Ovary (tissue), 3 donors: Measurements from ENCODE around the gene SMAD3.

ENCODE experiments used
- CTCF ChIP-seq, 3 donors: fragments of 450-650 bp in 2 of 3; fragments of 200-600 bp in 1 of 3; IDR thresholded peaks; one replicate each; pipeline versions ENCODE4 v1.5.1 to v1.8.0; 2016 to 2022; ENCODE audit warnings: antibody characterized with exemption in 3 of 3, mild to moderate bottlenecking in 1 of 3
- EP300 ChIP-seq: sonication (generic); formaldehyde crosslinking; IDR thresholded peaks from one replicate; pipeline ENCODE4 v1.6.1; 2017; ENCODE audit warnings: antibody characterized with exemption
- POLR2A ChIP-seq: fragments of 450-650 bp; IDR thresholded peaks from one replicate; pipeline ENCODE4 v1.6.1; 2017; ENCODE audit warnings: antibody characterized with exemption, mild to moderate bottlenecking, moderate library complexity
- donor health status: DM: no; HTN: no; CAD: no.

- TF ChIP-seq CTCF (IDR thresholded peaks at IDR 0.05): no peak
- no peak for TF ChIP-seq POLR2A
- TF ChIP-seq EP300: no peak
These were observed 31.8 kb upstream of the SMAD3 start for GRCh38 chr15:67033571-67034044.
